GM12874 (cell line): Measurements from ENCODE around the gene NKPD1.

ENCODE experiments used
- TF ChIP-seq, protein P1 (sequence below): IDR thresholded peaks from 2 replicates; pipeline ENCODE4 v1.5.1; 2011; ENCODE audit warnings: low read depth, mild to moderate bottlenecking, control low read depth, low read length, moderate library complexity; ENCODE audit not compliant: insufficient read depth

Gene NKPD1

DNA sequence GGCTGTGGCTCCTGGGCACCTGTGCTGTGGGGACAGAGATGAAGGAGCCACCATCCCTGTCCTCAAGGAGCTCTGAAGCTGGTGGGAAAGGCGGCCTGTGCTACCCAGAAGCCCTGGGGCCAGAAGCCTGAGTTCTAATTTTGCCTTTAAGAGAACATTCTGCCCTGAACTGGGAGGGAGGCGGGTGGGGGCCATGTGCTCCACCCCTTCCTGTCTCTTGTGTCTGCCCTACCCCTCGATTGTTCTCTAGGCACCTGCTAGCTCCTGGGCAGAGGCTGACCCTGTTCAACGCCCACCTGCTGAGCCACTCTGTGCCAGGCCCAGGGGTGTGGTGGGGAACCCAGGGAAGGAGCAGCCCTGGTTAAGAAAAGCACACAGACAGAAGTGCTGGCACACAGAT lies 11.4 kb upstream of the NKPD1 start:
- TF ChIP-seq, protein P1, sequence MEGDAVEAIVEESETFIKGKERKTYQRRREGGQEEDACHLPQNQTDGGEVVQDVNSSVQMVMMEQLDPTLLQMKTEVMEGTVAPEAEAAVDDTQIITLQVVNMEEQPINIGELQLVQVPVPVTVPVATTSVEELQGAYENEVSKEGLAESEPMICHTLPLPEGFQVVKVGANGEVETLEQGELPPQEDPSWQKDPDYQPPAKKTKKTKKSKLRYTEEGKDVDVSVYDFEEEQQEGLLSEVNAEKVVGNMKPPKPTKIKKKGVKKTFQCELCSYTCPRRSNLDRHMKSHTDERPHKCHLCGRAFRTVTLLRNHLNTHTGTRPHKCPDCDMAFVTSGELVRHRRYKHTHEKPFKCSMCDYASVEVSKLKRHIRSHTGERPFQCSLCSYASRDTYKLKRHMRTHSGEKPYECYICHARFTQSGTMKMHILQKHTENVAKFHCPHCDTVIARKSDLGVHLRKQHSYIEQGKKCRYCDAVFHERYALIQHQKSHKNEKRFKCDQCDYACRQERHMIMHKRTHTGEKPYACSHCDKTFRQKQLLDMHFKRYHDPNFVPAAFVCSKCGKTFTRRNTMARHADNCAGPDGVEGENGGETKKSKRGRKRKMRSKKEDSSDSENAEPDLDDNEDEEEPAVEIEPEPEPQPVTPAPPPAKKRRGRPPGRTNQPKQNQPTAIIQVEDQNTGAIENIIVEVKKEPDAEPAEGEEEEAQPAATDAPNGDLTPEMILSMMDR: no peak

DNA sequence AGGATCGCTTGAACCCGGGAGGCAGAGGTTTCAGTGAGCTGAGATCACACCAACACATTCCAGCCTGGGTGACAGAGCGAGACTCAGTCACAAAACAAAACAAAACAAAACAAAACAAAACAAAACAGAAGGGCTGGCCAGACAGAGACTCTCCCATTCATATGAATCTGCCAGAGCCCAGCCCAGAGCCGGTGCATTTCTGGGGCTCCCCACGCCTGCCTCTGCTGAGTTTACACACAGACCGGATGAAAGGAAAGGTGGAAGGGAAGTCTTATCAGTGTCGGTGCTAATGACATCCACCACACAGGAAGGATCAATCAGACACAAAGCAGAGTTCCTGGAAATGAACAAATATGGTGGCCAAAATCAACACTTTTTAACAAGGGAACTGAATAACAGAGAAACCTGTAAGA lies 10.4 kb upstream of the NKPD1 start:
- TF ChIP-seq, protein P1: no peak

DNA sequence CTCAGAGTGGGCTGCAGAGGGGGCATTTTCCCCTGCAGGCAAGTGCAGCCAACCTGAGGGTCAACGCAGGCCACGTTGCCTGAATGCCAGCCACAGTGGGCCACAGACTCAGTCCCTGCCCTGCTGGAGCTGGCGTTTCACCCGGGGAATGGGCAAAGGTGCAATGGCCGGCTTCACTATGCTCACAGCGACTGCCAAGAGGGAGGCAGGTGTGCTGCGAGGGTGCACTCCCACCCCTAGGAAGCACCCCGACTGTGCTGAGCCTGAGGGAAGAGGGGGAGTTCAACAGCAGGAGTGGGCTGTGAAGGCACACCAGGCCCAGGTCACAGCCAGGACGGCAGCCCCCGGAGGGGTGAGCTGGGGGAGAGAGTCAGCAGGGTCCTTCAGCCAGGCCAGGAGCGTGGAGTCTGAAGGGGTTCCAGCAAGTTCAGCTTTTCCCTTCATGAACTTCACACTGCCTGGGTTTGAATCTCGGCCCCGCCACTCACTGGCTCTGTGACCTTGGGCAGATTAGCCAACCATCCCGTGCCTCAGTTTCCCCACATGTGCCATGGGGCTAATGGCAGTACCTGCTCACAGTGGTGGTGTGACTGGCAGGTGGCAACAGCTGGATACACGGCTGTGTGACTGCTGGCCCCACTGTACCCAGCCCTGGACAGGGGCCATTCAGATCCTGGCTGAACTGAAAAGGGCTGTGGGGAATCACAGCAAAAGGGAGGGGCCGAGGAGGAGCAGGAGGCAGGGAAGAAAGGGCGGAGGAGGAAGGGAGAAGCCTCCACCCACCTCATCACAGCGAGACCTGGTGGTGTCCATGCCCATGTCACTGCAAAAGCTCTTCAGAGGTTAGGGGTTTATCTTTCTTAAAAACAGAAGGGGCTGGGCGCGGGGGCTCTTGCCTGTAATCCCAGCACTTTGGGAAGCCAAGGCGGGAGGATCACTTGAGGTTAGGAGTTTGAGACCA lies 9.6 kb upstream of the NKPD1 start:
- TF ChIP-seq, protein P1: no peak

DNA sequence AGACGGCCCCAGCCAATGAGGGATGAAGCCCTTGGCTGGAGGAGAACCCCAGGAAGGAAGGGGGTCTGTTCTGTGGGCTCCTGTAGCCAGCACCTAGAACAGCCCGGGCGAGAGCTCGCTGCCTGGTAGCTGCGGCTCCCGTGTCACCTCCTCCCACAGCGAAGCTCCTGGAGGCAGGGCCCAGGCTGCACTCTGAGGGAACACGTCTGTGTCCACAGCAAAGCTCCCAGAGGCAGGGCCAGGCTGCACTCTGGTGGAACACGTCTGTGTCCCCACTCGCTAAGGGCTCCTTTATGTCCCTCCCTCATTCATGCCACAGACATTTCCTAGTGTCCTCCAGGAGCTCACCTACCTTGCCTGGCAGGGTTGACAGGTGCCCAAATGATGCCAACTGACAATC lies 8.8 kb upstream of the NKPD1 start:
- TF ChIP-seq, protein P1: no peak

DNA sequence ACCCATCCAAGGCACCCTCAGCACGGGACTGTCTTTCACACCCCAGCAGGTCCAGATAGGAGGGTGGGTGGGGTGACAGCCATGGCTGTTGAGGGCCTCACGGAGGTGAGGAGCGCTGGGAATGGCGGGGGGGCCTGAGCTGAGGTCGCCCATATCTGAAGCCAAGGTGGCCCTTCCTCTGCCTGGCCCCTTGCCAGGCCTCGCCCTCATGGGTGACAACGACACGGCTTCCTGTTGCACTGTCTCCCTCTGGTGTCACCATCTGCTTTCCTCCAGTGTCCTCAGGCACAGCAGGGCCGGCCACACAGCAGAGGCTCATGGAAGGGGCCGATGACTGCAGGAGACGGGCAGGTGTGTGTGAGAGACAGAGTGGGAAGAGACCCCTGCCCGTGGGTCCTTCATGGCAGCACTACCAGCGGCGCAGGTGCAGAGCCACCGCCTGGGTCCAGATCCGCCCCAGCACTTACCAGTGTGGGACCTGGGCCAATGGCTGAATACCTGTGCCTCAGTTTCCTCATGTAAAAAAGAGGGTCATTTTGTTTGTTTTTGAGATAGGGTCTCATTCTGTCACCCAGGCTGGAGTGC lies 8.1 kb upstream of the NKPD1 start:
- TF ChIP-seq, protein P1: no peak

DNA sequence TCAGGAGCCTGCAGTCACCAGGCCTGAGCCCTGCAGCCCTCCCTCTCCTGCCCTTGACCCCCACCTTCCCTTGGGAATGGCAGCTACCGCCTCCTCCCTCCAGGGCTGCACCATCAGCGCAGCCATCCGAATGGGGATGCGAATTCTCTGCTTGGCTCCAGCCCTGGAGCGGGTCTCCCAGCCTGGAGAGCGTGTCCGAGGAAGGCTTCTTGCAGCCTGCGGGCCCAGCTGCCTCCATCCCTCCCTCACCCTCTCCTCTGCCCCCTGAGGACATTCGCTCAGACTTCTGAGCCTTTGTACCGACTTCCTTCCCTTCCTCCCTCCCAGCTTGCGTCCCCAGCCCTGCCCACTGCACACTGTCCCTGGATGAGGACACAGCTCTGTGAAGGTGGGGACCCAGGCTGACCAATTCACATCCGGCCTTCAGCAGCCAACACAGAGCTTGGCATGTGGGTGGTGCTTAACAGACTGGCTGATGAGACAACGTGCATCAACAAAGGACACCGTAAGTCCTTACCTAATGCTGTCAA lies 6.0 kb upstream of the NKPD1 start:
- TF ChIP-seq, protein P1: no peak

DNA sequence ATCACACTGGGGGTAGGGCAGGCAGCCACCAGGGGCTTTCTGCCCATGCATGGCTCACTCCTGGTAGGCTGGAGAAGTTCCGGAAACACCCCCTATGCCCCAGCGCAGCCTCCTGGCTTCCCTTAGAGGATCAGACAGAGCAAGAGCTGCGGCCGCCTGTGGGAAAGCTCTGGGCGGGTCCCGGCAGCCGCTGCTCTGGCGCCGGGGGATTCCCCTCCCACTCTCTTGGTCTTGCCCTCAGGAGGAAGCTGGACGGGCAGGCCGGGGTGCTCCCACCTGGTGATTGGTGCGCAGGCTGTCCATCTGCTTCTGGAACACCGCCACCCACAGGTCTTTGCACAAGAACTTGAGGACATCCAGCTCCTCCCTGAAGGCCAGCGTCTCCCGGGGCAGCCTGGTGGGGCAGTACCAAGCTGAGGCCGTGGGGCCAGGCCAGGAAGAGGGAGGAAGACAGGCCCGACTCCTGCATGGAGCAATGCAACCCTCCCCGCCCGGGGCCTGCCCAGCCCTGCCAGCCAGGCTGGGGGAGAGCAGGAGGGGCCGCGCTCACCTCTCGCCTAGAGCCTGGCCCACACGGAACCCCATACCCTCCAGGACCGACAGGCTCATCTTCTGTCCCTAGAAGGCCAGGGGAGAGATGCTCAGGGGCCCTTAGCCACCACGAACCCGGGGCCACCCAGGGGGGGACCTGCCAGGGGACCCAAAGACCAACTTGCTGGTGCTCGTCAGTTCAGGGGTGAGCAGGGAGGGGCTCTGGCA lies 4.0 kb upstream of the NKPD1 start:
- TF ChIP-seq, protein P1: no peak
